K562 treated with DMSO at 1 percent for 48 hours (cell line): Measurements from ENCODE around the gene DRD1. TPM values are rescaled to one million over a fixed set of nuclear protein-coding genes. Genes with fewer than 3 reads are reported as not detected.

Experiments
- total RNA-seq: library from RNA; unstranded; fragments of 300-600 nt; gene quantifications from 2 replicates; pipeline ENCODE4 v1.2.3, GENCODE V29; 2022; ENCODE audit warnings: low replicate concordance; ENCODE audit errors: extremely low read depth

The DRD1 gene
- total RNA-seq, result not detected in 2 replicates

GRCh38 chr5:175444060-175444904 lies at the start of gene DRD1:
DRD1 (minus strand) TSS chr5:175444182; CDS start chr5:175443099, 1,083 bp downstream.

GRCh38 chr5:175478384-175479124 lies 34.6 kb upstream of the DRD1 start, which contains the start of gene SFXN1:
SFXN1 (plus strand) TSS chr5:175478560; CDS start chr5:175492104, 13,544 bp downstream.

Other genes starting within 250 kb of the DRD1 start
- gene SFXN1, start 34.4 kb upstream of the DRD1 start, total RNA-seq, result not detected in 2 replicates
- not detected in 2 replicates for gene HRH2, start 213.9 kb upstream of the DRD1 start, total RNA-seq